ENCODE results near the gene ARL6IP6.

- no peak for TF ChIP-seq CTCF (IDR thresholded peaks at IDR 0.05; ENCODE audit: insufficient read depth, low read depth, low read length)
- TF ChIP-seq EZH2 (IDR thresholded peaks at IDR 0.05; ENCODE audit: insufficient read depth, low read length), result no peak
These were observed 32.1 kb upstream of the ARL6IP6 start for GRCh38 chr2:152686321-152686720.
